ENCODE measurements around the gene RSPO3. TPM values are rescaled to one million over a fixed set of nuclear protein-coding genes. Genes with fewer than 3 reads are reported as not detected.

The RSPO3 gene
- total and polyA plus RNA-seq, 9 of the 15 experiments (the other 6 are each of a cell fraction or from before 2014, with no cell fraction given): not detected

DNA sequence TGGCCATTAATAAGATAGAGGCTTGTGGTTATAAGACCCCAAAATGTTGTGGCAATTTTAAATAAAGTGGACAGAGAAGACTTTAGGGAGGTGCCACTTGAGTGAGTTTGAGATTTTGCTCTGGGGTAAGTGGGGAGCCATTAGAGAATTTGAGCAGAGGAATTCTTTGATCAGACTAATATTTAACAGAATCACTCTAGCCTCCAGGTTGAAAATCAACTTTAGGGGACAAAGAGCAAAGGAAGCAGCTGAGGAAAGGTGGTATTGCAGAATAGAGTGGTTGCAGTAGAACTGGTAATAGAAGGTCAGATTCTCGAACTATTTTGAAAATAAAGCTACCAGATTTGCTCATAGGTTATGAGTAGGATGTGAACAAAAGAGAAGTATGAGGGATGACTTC is 97.5 kb downstream of the RSPO3 start:
- 8% methylated on average over 1 of the region's 1 CpG for WGBS (ENCODE audit: insufficient coverage, low coverage, missing lambda C conversion rate)
- Histone ChIP-seq H3K4me1 (replicated peaks in 1 of 2; ENCODE audit: control insufficient read depth in 2 of 2, insufficient read depth in 2 of 2, low read length in 2 of 2) (no peaks in the 10 kb centered on the region), H3K27me3 (ENCODE audit: control insufficient read depth in 2 of 2, insufficient read depth in 2 of 2, low read length in 2 of 2) (no peaks in the 10 kb centered on the region), H3K9me1 (ENCODE audit: control insufficient read depth, insufficient read depth, low read length) (no peaks in the 10 kb centered on the region), H3K9ac (ENCODE audit: insufficient read depth in 1 of 2, low read depth in 2 of 2, low read length in 2 of 2) (no peak overlapping the region), H3K36me3 (ENCODE audit: control insufficient read depth, insufficient read depth, low read length) (no peaks in the 10 kb centered on the region), H3K79me2 (ENCODE audit: control insufficient read depth, insufficient read depth, low read length) (no peaks in the 10 kb centered on the region), H3K9me3 (replicated peaks; ENCODE audit: control insufficient read depth, insufficient read depth, low read depth, low read length) (no peaks in the 10 kb centered on the region), H3K27ac (ENCODE audit: extremely low read depth, low read depth, low read length) (no peak overlapping the region), H3K4me3 (no peak overlapping the region), H4K20me1 (replicated peaks; ENCODE audit: control insufficient read depth, insufficient read depth, low read length) (no peaks in the 10 kb centered on the region), H3K4me2 (ENCODE audit: insufficient read depth, low read length) (no peak overlapping the region), H2AFZ (ENCODE audit: low read depth, low read length) (no peak overlapping the region)
- intact Hi-C loops (cut with micrococcal nuclease) (no loop called here), in situ Hi-C loops (cut with MboI) (no loop called here)
- DNase-seq (ENCODE audit: extremely low read depth in 1 of 4, low spot score in 3 of 4) (no peak), FAIRE-seq (no peak), ATAC-seq (no peak)
- TF ChIP-seq GTF2F1 (IDR thresholded peaks at IDR 0.05; ENCODE audit: low read depth, low read length) (no peak), SMAD4 (CRISPR knock-in tag; conservative IDR thresholded peaks at IDR 0.05) (no peak), HOMEZ (CRISPR knock-in tag; IDR thresholded peaks at IDR 0.05) (no peak), GATA2 (CRISPR knock-in tag; IDR thresholded peaks at IDR 0.05) (no peak), THRAP3 (IDR thresholded peaks at IDR 0.05; ENCODE audit: borderline replicate concordance) (no peak), KDM4B (IDR thresholded peaks at IDR 0.05; ENCODE audit: borderline replicate concordance in 2 of 2, low read depth in 1 of 2) (no peak), MBD1 (CRISPR knock-in tag; IDR thresholded peaks at IDR 0.05) (no peak), DNMT1 (IDR thresholded peaks at IDR 0.05) (no peak), KHSRP (IDR thresholded peaks at IDR 0.05) (no peak), DPF2 (IDR thresholded peaks at IDR 0.05) (no peak)
- BruUV-seq (replicated peaks): no TSS peak
- ChIA-PET CTCF (ENCODE audit: low intra/inter-chr PET ratio) (no interaction called here), POLR2A (no interaction called here)

Measured in K562 (cell line).